Gastrocnemius medialis (tissue), 4 donors: Measurements from ENCODE around the gene APLP2.

ENCODE experiments used
- CTCF ChIP-seq, 5 experiments: fragments of 450-650 bp in 3 of 5; fragments of 200-600 bp in 2 of 5; sonication (generic) in 2 of 5; IDR thresholded peaks in 4 of 5; conservative IDR thresholded peaks in 1 of 5; 1 replicate in 4 of 5; 2 replicates in 1 of 5; pipeline ENCODE4 v1.5.1; 2016 to 2019; ENCODE audit warnings: antibody characterized with exemption in 5 of 5, mild to moderate bottlenecking in 3 of 5, moderate library complexity in 3 of 5
- POLR2A ChIP-seq, 2 donors: fragments of 450-650 bp; IDR thresholded peaks; one replicate each; pipeline ENCODE4 v1.6.1; 2017; ENCODE audit warnings: antibody characterized with exemption in 2 of 2, mild to moderate bottlenecking in 2 of 2, moderate library complexity in 2 of 2

DNA sequence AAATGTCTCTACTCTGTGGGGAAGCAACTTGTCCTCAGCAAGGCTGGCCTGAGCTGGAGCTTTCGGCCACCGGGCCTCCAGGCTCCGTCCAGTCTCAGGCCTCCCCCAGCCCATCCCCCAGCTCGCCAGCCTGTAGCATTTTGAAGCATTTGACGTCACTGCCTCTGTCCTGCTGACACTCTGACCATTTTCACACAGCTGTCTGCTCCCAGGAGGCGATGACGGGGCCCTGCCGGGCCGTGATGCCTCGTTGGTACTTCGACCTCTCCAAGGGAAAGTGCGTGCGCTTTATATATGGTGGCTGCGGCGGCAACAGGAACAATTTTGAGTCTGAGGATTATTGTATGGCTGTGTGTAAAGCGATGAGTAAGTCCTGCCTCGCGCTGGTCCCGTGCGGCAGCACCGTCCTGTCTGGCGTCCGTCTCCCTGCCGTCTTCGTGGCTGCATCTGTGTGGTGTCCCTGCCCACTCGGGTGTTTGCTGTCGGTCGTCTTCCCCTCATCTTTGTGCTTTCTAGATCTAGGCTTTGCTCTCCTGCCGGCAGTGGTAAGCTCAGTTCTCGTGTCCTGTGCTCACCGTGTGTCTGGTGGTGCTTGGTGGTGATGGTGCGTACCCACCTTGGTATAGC, 53.8 kb downstream of the APLP2 start:
- TF ChIP-seq CTCF (IDR thresholded peaks at IDR 0.05 in 4 of 5, conservative IDR thresholded peaks at IDR 0.05 in 1 of 5), result no peak
- no peak for TF ChIP-seq POLR2A (IDR thresholded peaks at IDR 0.05)
